Sigmoid colon (tissue), 7 donors: ENCODE data around the gene NOTUM. TPM values are rescaled to one million over a fixed set of nuclear protein-coding genes. Genes with fewer than 3 reads are reported as not detected.
A peak's percentile ranks its signal among the peaks of the same experiment; 100 is the strongest.

Experiments used
- DNase-seq: peaks from one replicate; pipeline ENCODE4 v3.0.0-alpha.2; 2019
- H3K27ac ChIP-seq, 4 donors: fragments of 200-600 bp; sonication (generic); one replicate each; pipeline ENCODE4 v1.5.1; 2016 to 2019; ENCODE audit warnings: mild to moderate bottlenecking in 1 of 4
- H3K27me3 ChIP-seq, 3 donors: fragments of 200-600 bp; sonication (generic); one replicate each; pipeline ENCODE4 v1.5.1; 2019; ENCODE audit warnings: mild to moderate bottlenecking in 1 of 3
- H3K36me3 ChIP-seq, 4 donors: fragments of 200-600 bp; sonication (generic); one replicate each; pipeline ENCODE4 v1.5.1; 2016 to 2019
- H3K4me1 ChIP-seq, 4 donors: fragments of 200-600 bp; sonication (generic); one replicate each; pipeline ENCODE4 v1.5.1; 2017 to 2019
- H3K4me3 ChIP-seq, 4 donors: fragments of 200-600 bp; sonication (generic); one replicate each; pipeline ENCODE4 v1.5.1; 2017 to 2019; ENCODE audit warnings: mild to moderate bottlenecking in 2 of 4, moderate library complexity in 1 of 4
- H3K9me3 ChIP-seq, 4 donors: fragments of 200-600 bp in 3 of 4; sonication (generic) in 3 of 4; one replicate each; pipeline versions ENCODE4 v1.5.1 to v1.6.1; 2013 to 2019
- CTCF ChIP-seq, 4 experiments: fragments of 450-650 bp in 3 of 4; fragments of 200-600 bp in 1 of 4; IDR thresholded peaks; one replicate each; pipeline ENCODE4 v1.5.1; 2016 to 2019; ENCODE audit warnings: antibody characterized with exemption in 4 of 4, mild to moderate bottlenecking in 3 of 4, moderate library complexity in 2 of 4
- EP300 ChIP-seq, 4 donors: sonication (generic); formaldehyde crosslinking; IDR thresholded peaks; one replicate each; pipeline ENCODE4 v1.6.1; 2017; ENCODE audit warnings: antibody characterized with exemption in 4 of 4
- POLR2A ChIP-seq, 2 donors: fragments of 450-650 bp; IDR thresholded peaks; one replicate each; pipeline ENCODE4 v1.6.1; 2016; ENCODE audit warnings: antibody characterized with exemption in 2 of 2, mild to moderate bottlenecking in 2 of 2, moderate library complexity in 2 of 2
- POLR2AphosphoS5 ChIP-seq, 4 donors: sonication (generic); formaldehyde crosslinking; IDR thresholded peaks; one replicate each; pipeline ENCODE4 v1.6.1; 2017; ENCODE audit warnings: antibody characterized with exemption in 4 of 4
- WGBS, 2 donors: extraction: QIAGEN DNeasy Blood & Tissue Kit; methylation state at CpG; one replicate each; pipeline ENCODE4 v1.1.7; 2013; 5-methylcytosine and 5-hydroxymethylcytosine counted together
- intact Hi-C: fragments of 100-400 bp; cut with DNase I; formaldehyde crosslinking; loops from one replicate; pipeline ENCODE4 v1.15.1; 2023
- polyA plus RNA-seq, 3 donors: library from polyadenylated mRNA; stranded (reverse); fragments of 200-250 nt; gene quantifications; one replicate each; pipeline ENCODE4 v1.2.3, GENCODE V29; 2013
- total RNA-seq, 4 donors: library from RNA; depleted of rRNA; stranded (reverse); fragments of >200 nt; gene quantifications; one replicate each; pipeline ENCODE4 v1.1.0, GENCODE V29; 2016
- donor health status: healthy with polysubstance abuse.
- donor health status: Bipolar disorder and iron deficiency.
- donor health status: healthy.

The NOTUM gene
- total RNA-seq (not detected), polyA plus RNA-seq (under 1 TPM in 1 of 3 donors, not detected in 2; 0.22 TPM)

- intact Hi-C loops: no loop called here
- H3K27ac ChIP-seq: no peak within 1 kb of the TSS
- peaks cover 0 to 28% (median 23%) of the 10 kb centered on the region in 4 donors for H3K4me1 ChIP-seq
- no peaks in the 10 kb centered on the region for H3K9me3 ChIP-seq
- TF ChIP-seq POLR2A (IDR thresholded peaks at IDR 0.05): no peak
- no peak for TF ChIP-seq CTCF (IDR thresholded peaks at IDR 0.05)
- TF ChIP-seq EP300 (IDR thresholded peaks at IDR 0.05): no peak
- no peak for TF ChIP-seq POLR2AphosphoS5 (IDR thresholded peaks at IDR 0.05)
- DNase-seq: no peak
- 0 to 1% methylated on average over 65 of the region's 65 CpGs for whole genome bisulfite sequencing, 2 donors
- H3K36me3 ChIP-seq: no peaks in the 10 kb centered on the region
- H3K4me3 ChIP-seq: peak within 1 kb of the TSS in 3 of 4 donors; percentile 22 to 50 (median 44)
- peaks cover 38 to 77% (median 63%) of the 10 kb centered on the region in 3 donors for H3K27me3 ChIP-seq
Observed at GRCh38 chr17:81961087-81961511, at the start of gene NOTUM. NOTUM (minus strand) TSS chr17:81961187; CDS start chr17:81960909, 278 bp downstream.

- H3K4me1 ChIP-seq: peaks cover 3 to 61% (median 53%) of the 10 kb centered on the region in 4 donors
- H3K27ac ChIP-seq: no peak overlapping the region
- TF ChIP-seq EP300 (IDR thresholded peaks at IDR 0.05) (no peak), POLR2A (IDR thresholded peaks at IDR 0.05) (no peak), POLR2AphosphoS5 (IDR thresholded peaks at IDR 0.05) (no peak), CTCF (IDR thresholded peaks at IDR 0.05) (no peak)
- H3K9me3 ChIP-seq: no peaks in the 10 kb centered on the region
- DNase-seq: no peak
- H3K27me3 ChIP-seq: no peaks in the 10 kb centered on the region
- 84 to 92% methylated on average over 15 of the region's 15 CpGs for WGBS, 2 donors
- intact Hi-C loops: no loop called here
- peaks cover 0 to 6% (median 0%) of the 10 kb centered on the region in 4 donors for H3K36me3 ChIP-seq
- no peak overlapping the region for H3K4me3 ChIP-seq
Observed at GRCh38 chr17:82009413-82009812, 48.4 kb upstream of the NOTUM start.

- peaks cover 0 to 6% (median 0%) of the 10 kb centered on the region in 4 donors for H3K36me3 ChIP-seq
- no peak overlapping the region for H3K27ac ChIP-seq
- TF ChIP-seq POLR2A (IDR thresholded peaks at IDR 0.05) (no peak), CTCF (IDR thresholded peaks at IDR 0.05) (no peak), EP300 (IDR thresholded peaks at IDR 0.05) (no peak)
- peaks cover 3 to 61% (median 54%) of the 10 kb centered on the region in 4 donors for H3K4me1 ChIP-seq
- H3K4me3 ChIP-seq: no peak overlapping the region
- intact Hi-C loops: no loop called here
- DNase-seq: no peak
- 93% methylated on average over 28 of the region's 28 CpGs for WGBS, 2 donors
- no peaks in the 10 kb centered on the region for H3K9me3 ChIP-seq
- no peaks in the 10 kb centered on the region for H3K27me3 ChIP-seq
Observed at GRCh38 chr17:82008941-82009405, 48.0 kb upstream of the NOTUM start.

- DNase-seq: no peak
- H3K27me3 ChIP-seq: no peaks in the 10 kb centered on the region
- TF ChIP-seq EP300 (IDR thresholded peaks at IDR 0.05) (no peak), CTCF (IDR thresholded peaks at IDR 0.05) (no peak), POLR2A (IDR thresholded peaks at IDR 0.05) (no peak), POLR2AphosphoS5 (IDR thresholded peaks at IDR 0.05) (no peak)
- intact Hi-C loops: no loop called here
- H3K4me1 ChIP-seq: peaks cover 3 to 61% (median 54%) of the 10 kb centered on the region in 4 donors
- H3K4me3 ChIP-seq: no peak overlapping the region
- H3K36me3 ChIP-seq: peaks cover 0 to 6% (median 0%) of the 10 kb centered on the region in 4 donors
- no peaks in the 10 kb centered on the region for H3K9me3 ChIP-seq
- no peak overlapping the region for H3K27ac ChIP-seq
- WGBS, 2 donors: 93% methylated on average over 26 of the region's 26 CpGs
Observed at GRCh38 chr17:82008258-82008940, 47.4 kb upstream of the NOTUM start.
